NOMO-1 treated with DMSO at 0.1 percent for 48 hours (cell line): Measurements from ENCODE around the gene ADAM11.
A peak's percentile ranks its signal among the peaks of the same experiment; 100 is the strongest.
"Not testable (repeated sequence)": the region's sequence is repeated elsewhere in the genome, so short reads cannot be mapped to it uniquely, and the experiment has no call there.

ENCODE experiments used
- DNase-seq: peaks from one replicate; lab custom pipeline; 2025; ENCODE audit not compliant: unreplicated experiment; lab: John Stamatoyannopoulos, UW

ADAM11 gene

DNA sequence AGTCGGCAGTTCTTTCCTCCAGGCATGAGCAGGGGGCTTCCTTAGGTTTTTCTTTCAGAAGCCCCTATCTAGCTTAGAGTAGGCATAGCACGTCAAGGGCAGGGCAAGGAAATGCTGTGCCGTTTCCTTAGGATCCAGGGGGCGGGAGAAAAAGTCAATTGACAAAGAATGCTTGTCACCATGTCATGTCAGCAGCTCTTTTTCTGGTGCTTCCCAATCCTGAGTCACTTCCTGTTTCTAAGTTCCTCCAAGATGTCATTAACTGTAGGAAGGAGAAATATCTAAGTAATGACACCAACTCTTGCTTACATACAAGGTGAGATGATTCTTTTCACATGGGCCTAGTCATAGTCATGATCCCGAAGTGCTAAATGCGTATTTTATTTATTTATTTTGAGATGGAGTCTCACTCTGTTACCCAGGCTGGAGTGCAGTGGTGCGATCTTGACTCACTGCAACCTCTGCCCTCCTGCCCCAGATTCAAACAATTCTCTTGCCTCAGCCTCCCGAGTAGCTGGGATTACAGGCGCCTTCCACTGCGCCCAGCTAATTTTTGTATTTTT is 36.1 kb downstream of the ADAM11 start:
- peak; percentile 76 for DNase-seq

DNA sequence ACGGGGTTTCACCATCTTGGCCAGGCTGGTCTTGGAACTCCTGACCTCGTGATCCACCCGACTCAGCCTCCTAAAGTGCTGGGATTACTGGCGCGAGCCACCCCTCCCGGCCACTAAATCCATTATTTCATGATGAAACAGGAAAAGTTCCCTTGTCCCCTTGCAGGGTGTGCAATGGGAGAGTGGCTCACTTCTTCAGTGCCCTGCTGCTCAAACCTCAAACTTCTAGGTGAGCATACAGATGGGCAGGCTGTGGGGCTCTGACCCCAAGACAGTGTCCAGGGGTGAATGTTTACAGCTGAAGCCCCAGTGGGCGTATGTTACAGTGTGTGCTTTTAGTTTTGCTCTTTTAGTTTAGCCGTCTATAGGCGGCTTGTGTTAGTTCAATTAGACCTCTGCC is 36.6 kb downstream of the ADAM11 start:
- no peak for DNase-seq

DNA sequence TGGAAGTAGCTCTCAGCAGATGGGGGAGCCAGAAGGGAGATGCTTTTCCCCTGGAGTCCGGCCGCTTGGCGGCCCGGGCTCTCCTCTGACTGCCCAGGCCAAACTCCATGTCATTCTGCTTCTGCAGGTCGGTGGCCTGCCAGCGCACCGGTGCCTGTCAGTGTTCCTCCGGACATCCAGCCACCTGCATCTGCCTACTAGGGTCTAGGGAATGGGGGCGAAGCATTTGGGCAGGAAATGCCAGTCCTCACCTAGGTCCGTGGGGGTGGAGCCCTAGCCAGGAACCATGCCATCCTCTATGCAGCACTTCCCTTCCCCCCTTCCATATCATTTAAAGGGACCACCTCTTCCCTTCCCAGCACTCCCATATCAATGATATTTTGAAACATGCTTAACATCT is 37.1 kb downstream of the ADAM11 start:
- no peak for DNase-seq

DNA sequence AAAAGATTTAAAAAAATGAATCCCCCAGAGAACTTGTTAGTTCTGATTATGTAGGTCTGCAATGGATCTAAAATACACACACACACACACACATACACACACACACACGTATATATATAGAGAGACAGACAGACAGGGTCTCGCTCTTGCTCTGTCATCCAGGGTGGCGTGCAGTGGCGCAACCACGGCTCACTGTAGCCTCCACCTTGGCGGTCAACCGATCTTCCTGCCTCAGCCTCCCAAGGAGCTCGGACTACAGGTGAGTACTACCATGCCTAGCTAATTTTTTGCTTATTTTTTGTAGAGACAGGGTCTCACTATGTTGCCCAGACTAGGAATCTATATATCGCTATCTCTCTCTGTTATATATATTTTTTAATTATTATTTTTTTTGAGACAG is 37.9 kb downstream of the ADAM11 start:
- no peak for DNase-seq

DNA sequence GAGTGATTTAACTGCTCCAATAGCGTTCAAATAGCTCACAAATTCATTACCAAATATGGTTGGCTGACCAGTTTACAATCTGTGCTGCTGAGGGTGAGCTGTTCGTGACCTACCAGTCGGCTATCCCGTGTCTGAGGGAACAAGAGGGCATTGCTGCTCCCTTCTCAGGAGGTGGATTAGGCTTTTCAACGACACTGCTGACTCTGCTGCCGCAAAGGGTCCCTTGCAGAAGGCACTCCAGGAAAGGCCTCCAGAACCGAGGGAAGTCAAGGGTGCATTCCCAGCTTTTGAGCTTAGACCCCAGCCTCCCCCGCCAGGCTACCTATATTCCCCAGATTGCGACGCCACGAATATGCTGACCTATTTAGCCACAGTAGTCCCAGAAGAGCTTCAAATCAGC is 39.0 kb downstream of the ADAM11 start:
- DNase-seq = no peak

DNA sequence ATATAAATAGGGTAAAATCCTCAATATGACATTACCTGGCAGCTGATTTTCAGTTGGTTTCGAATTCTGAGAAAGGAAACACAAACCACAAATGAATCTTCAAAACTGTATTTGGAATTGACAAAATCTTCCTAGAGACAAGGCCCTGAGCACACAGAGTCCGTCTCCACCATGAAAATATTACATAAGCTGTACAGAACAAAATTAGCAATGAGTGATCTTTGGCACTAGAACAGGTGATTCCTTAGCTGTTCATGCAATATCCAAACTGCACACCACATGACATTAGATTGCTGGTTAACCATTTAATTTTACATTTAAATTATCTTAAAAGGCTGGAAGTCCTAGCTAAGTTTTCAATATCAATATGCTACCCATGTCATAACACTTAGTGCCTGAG is 39.6 kb downstream of the ADAM11 start:
- no peak for DNase-seq

DNA sequence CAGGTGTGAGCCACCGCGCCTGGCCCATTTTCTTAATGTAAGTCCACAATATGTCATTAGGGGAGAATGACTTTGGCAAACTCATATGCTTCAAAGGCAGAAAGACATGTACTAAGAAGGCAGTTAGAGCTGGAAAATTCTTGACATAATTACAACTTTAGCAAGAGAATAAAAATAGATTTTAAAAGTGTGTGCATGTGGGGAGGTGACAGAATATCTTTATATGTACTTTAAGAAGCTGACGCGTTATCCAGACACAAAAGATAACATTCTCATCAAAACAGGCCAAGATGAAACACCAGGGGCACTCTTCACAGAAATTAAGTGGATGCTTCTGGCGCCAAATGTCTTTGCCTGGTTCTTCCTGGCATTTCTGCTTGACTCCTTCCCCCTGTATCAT is 43.1 kb downstream of the ADAM11 start:
- no peak for DNase-seq

DNA sequence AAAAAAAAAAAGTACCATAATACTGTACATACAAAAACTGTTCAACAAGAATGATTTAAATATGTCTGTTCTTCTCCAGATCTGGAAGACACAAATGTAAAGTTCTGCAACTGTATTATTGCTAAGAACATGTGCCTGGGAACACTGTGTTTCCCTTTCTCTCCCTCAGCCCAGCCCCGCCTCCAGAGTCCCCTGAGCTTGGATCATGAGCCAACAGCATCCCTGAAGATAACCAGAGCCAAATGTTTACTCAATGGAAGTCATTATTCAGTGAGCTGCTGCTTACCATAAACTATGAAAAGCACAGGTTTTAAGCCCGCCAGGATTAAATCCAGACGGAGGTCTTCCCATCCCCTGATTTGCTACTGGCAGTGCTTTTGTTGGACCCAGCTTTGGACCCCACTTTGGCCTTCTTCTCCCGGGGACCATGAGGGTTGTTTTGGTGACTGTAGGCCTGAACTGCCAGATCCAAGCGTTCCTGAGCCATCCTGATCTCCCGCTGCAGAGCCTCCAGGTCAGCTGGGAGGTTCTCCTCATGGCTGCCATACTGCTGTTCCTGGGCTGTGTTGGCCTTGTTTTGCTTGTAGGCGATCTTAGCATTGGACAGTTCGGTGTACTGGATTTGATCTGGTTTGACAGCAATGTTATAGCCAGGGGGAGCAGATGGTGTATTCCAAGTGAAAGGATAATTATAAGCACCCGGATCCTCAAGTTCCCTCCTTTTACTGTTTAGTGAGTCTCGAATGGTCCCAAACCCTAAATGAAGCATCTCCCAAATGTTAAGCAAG is 45.7 kb downstream of the ADAM11 start:
- DNase-seq = no peak

DNA sequence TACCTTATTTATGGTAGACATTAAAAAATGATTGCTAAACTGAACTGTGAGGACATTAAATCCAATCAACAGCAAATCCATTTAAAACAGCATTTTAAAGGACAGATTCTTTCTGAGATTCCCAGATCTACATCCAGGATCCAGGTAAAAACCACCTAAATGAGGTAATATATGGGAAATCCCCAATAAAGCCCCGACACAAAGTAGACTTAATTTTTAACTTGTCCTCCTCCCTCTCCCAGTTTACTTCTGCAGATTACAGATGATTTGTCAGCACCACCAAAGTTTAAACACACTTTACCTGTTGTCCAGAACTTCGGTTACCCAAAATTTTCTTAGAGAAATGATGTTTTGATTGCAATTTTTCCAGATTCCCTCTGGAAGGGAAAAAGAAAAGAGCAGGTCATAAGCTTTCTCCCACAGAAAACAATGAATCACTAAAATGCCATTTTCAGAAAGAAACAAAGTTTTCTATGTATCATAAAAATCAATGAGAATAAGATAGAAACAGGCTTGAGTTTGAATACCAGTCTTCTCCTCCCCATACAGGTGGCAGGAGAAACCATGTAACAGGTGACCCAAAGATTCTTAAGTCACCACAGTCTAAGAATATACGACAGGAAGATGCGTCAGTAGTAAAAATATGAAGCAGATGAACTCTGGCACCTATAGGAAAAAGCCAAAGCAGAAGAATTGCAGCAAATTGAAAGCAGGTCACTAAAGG is 48.5 kb downstream of the ADAM11 start:
- DNase-seq = no peak

DNA sequence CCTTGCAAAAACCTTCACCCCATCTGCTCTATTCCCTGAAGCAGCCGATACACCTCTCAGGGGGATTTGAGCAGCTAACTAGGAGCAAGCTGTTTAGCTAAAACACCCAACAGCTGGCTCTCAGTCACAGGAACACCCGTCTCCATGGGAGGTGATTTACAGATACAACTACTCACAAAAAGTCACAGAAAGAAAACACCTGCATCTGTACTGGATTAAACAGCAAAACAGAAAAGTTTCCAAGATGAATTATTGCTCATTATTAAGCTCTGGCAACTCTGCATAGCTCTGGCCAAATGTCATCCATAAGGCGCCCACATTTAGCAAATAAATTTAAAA is 49.0 kb downstream of the ADAM11 start:
- no peak for DNase-seq

DNA sequence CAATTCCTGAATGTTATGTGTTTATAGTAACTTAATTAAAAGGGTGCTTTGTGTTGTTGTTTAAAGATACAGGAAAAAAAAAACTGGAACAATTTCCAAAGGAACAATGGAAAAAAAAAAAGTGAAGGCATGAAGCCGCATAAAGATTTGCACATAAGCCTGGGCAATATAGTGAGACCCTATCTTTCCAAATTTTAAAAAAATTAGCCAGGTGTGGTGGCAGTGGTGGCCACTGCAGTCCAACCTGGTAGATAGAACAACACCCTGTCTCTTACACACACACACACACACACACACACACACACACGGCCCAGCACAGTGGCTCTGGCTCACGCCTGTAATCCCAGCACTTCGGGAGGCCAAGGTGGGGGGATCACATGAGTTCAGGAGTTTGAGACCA is 49.4 kb downstream of the ADAM11 start:
- no peak for DNase-seq

DNA sequence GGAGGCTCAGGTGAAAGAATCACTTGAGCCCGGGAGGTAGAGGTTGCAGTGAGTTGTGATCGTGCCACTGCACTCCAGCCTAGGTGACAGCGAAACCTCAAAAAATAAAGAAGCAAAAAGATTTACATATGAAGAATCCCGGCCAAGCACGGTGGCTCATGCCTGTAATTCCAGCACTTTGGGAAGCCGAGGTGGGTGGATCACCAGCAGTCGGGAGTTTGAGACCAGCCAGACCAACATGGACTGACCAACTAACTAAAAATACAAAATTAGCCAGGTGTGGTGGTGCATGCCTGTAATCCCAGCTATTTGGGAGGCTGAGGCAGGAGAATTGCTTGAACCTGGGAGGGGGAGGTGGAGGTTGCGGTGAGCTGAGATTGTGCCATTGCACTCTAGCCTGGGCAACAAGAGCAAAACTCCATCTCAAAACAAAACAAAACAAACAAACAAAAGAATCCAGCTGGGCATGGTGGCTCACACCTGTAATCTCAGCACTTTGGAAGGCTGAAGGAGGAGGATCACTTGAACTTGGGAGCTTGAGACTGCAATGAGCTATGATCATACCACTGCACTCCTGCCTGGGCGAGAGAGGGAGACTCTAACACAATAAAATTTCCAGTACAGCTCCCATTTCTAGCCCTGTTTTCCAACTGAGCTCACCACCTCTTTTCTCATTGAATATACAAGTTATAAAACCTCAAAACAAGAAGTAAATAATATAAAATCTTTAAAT is 50.0 kb downstream of the ADAM11 start:
- DNase-seq = not testable (repeated sequence)

DNA sequence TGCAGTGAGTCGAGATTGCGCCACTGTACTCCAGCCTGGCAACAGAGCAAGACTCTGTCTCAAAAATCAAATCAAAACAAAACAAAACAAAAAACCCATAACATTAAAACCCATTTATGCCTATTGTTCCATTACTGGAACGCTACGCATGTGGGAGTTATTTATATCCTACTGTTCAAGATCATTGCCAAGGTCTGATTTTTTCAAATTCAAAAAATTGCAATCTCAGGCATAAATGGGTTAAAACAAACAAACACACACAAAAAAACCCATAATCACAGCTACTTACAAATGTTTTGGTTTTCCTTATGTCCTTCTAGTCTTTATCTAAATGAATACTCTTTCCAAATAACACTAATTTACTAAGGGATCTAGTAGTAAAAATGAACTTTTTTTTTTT is 53.5 kb downstream of the ADAM11 start:
- no peak for DNase-seq

DNA sequence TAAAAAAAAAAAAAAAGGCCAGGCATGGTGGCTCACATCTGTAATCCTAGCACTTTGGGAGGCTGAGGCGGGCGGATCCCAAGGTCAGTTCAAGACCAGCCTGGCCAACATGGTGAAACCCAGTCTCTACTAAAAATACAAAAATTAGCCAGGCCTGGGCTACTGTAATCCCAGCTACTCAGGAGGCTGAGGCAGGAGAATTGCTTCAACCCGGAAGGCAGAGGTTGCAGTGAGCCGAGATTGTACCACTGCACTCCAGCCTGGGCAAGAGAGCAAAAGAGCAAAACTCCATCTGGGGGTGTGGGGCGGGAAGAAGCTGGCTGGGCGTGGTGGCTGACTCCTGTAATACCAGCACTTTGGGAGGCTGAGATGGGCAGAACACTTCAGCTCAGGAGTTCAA is 59.7 kb downstream of the ADAM11 start:
- not testable (repeated sequence) for DNase-seq

DNA sequence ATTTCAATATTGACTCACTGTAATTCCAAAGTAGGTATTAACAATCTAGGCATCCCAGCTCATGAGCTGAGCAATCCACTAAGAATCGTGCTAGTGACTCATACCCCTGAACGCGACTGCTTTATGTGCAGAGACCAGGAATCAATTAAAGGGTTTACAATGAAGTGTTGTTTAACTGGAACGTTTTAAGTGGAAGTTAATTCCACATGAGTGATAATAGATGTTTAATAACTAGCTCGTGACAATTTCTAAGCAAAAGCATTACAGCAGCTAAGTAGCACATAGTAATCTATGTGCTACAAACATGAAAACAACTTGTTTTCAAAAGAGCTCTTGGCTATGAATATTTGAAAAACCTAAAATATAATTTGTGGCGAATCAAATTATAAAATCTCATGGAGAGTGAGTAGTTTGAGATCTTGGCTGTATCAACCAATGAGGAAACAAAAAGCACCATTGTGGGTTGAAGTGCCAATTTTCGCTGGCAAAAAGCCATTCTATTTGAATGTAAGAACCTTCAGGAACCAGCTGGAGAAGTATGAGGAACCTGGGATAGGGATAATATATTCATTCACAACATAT is 61.9 kb downstream of the ADAM11 start:
- DNase-seq = no peak

DNA sequence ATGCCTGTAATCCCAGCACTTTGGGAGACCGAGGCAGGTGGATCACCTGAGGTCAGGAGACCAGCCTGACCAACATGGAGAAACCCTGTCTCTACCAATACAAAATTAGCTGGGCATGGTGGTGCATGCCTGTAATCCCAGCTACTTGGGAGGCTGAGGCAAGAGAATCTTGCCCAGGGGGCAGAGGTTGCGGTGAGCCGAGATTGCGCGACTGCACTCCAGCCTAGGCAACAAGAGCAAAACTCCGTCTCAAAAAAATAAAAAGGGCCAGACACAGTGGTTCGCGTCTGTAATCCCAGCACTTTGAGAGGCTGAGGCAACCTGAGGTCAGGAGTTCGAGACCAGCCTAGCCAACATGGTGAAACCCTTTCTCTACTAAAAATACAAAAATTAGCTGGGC is 66.4 kb downstream of the ADAM11 start:
- not testable (repeated sequence) for DNase-seq

DNA sequence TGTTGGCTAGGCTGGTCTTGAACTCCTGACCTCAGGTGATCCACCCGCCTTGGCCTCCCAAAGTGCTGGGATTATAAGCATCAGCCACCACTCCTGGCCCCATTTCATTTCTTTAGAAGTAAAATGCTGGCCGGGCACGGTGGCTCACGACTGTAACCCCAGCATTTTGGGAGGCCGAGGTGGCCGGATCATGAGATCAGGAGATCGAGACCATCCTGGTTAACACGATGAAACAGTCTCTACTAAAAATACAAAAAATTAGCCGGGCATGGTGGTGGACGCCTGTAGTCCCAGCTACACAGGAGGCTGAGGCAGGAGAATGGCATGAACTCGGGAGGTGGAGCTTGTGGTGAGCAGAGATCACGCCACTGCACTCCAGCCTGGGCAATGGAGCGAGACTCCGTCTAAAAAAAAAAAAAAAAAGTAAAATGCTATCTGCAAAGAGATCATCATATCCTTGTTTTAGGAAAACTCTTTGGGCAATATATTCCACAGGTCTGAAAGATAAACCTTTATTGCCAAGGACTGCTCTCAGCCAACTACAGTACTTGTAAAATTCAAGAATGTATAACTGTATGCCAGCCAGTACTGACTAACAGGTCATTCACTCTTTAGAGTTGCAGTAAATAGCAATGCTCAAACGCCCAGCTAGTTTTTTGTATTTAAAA is 67.5 kb downstream of the ADAM11 start:
- no peak for DNase-seq

DNA sequence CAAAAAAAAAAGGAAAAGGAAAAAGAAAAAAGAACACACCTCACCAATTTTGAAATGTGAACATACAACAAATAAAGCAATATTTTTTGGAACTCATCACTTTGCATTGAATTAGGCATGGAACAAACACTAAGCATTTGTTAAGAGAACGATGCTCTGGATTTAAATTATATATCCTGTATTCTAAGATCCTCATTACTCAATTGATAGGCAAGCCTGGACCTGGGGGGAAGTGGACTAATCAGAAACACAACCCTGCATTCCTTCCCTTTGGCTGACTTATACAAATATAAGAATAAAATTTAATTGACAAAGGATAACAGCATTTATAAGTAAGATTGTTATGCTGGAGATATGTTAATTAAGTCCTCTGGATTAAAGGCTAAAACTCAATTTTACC is 69.1 kb downstream of the ADAM11 start:
- DNase-seq = no peak

DNA sequence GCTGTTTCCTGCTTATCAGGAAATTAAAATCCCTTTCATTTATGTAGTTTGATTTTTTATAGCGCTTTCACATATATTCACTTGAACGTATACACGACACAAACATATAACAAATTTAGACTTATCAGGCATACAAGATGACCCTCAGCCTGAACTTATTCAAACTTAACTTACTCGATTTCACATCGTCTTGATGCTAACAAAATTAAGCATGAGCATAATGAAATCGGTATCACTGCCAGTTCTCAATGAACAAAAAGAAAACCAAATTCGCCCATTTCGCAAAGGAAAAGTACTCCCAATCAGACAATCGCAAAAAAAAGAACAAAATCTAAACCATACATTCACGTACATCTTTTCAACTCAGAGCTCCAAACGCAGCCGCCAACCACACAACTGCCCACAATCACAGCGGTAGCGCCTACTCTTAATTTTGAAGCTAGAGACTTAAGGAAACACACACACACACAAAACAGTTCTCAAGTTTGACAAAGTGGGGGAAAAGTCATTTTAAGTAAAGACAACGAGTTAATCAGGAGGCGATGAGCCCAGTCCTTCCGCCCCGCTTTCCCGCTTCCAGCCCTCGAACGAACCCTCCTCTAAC is 70.2 kb downstream of the ADAM11 start:
- DNase-seq = peak; percentile 29

DNA sequence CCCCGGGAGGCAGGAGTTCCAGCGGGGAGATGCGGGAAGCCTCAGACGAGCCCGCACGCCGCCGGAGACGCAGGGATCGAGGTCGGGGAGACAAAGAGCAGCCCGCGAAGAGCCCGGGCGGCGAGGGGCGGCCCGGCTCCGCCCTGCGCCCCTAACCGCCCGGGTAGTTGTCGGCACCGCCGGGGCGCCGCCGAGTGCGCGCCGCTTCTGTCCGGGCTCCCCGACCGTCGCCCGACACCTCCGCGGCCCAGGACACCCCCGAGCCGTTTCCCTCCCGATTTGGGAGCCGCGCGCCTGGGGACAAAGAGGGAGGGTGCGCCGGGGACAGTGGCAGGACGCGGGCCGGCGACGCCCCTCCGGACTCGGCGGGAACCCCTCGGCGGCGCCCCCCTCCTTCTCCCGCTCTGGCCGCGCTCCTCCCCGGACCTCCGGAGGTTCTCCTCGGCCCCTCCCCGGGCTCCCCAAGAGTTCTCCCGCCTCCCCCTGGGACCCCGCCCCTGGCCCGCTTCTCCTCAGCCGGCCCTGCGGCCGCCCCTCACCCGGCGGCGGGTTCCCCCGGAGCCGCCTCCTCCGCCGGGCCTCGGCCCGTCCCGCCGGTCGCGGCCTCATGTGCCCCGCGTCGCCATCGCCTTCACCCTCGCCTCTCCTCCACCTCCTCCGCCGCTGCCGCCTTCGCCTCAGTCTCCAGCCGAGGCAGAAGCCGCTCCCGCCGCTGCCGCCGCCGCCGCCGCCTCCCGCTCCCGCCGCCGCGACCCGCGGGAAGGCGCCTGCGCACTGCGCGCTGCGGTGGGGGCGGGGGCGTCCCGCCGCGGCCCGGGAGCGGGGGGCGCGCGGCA is 71.0 kb downstream of the ADAM11 start, which contains the start of gene GJC1:
Gene GJC1, minus strand, starts transcription at position 765 of the 836 bp plus-strand sequence. CDS start 24,470 bp downstream, outside the sequence.
- no peak for DNase-seq
